ENCODE data around the gene NR2F6. TPM values are rescaled to one million over a fixed set of nuclear protein-coding genes. Genes with fewer than 3 reads are reported as not detected.

The NR2F6 gene
- total RNA-seq, 1 experiment from 2014 or later: 134 TPM

DNA sequence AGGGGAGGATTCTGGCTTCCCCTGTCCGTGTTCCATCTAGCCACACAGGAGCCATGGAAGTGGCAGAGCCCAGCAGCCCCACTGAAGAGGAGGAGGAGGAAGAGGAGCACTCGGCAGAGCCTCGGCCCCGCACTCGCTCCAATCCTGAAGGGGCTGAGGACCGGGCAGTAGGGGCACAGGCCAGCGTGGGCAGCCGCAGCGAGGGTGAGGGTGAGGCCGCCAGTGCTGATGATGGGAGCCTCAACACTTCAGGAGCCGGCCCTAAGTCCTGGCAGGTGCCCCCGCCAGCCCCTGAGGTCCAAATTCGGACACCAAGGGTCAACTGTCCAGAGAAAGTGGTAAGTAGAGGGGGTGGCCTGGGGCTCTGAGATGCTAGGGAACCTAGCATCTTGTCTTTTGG is 23.0 kb upstream of the NR2F6 start:
- no peak for DNase-seq
- no peak overlapping the region for H2BK12ac ChIP-seq (ENCODE audit: insufficient read length, low read depth, low read length)
- no peaks in the 10 kb centered on the region for H3K27me3 ChIP-seq (ENCODE audit: insufficient read depth, low read length)
- no peaks in the 10 kb centered on the region; a peak in 1 of 5 replicates for H3K9me3 Mint-ChIP-seq
- no peaks in the 10 kb centered on the region for H4K20me1 ChIP-seq (ENCODE audit: control insufficient read depth, insufficient read depth, insufficient read length)
- H2AFZ ChIP-seq (ENCODE audit: low read length): no peak overlapping the region
- TF ChIP-seq CTCF (conservative IDR thresholded peaks at IDR 0.05): no peak
- no peak overlapping the region for H3K56ac ChIP-seq (ENCODE audit: insufficient read length, low read depth, low read length)
- no peaks in the 10 kb centered on the region for H3K79me2 ChIP-seq (ENCODE audit: insufficient read depth, low read length)
- no peak overlapping the region for H3K9ac ChIP-seq (ENCODE audit: extremely low read depth, insufficient read length, low read length)
- WGBS (ENCODE audit: extremely low coverage, insufficient read length, low lambda C conversion rate): no CpG with 5 or more reads among the region's 13 CpGs
- no peak overlapping the region for H3K4me2 ChIP-seq (ENCODE audit: insufficient read depth, insufficient read length, low read length)
- H2BK5ac ChIP-seq (ENCODE audit: insufficient read length, low read length): no peak overlapping the region
- no peak overlapping the region for H3K23ac ChIP-seq (ENCODE audit: insufficient read length, low read depth, low read length)
- H2BK20ac ChIP-seq (ENCODE audit: low read depth, low read length, poor library complexity, severe bottlenecking): no peak overlapping the region
- no peak overlapping the region for H3K4ac ChIP-seq (ENCODE audit: low read depth, low read length)
- H3K4me1 ChIP-seq (ENCODE audit: insufficient read depth, low read length): peaks cover 4% of the 10 kb centered on the region; the same call in 1 of the 2 replicates
- no peak overlapping the region for H4K8ac ChIP-seq (replicated peaks; ENCODE audit: insufficient read length, low read depth, low read length)
- no peak overlapping the region for H2BK15ac ChIP-seq (ENCODE audit: low read depth, low read length)
- peaks cover 10% of the 10 kb centered on the region for H3K79me1 ChIP-seq (ENCODE audit: insufficient read depth, low read depth, low read length, poor library complexity, severe bottlenecking)
- H3K27ac ChIP-seq (ENCODE audit: insufficient read length, low read depth, low read length): no peak overlapping the region
- H2BK120ac ChIP-seq (ENCODE audit: low read depth, low read length, poor library complexity, severe bottlenecking): no peak overlapping the region
- H3K36me3 Mint-ChIP-seq (ENCODE audit: insufficient read depth in 1 of 3, low read depth in 3 of 3): peaks cover 11 to 33% (median 31%) of the 10 kb centered on the region in 3 experiments
- no peaks in the 10 kb centered on the region for H3K9me3 ChIP-seq (ENCODE audit: control insufficient read depth, low read depth, low read length)
- no peak overlapping the region for H2AK5ac ChIP-seq (ENCODE audit: insufficient read length, low read length)
- no peak overlapping the region for H3K18ac ChIP-seq (ENCODE audit: insufficient read length, low read depth, low read length)
- H3K27ac Mint-ChIP-seq: no peak overlapping the region
- no peak overlapping the region for H4K5ac ChIP-seq (ENCODE audit: insufficient read length, low read depth, low read length)
- H3K4me1 Mint-ChIP-seq: peaks cover 15 to 19% of the 10 kb centered on the region in 2 experiments
- no peak overlapping the region for H3K14ac ChIP-seq (ENCODE audit: insufficient read depth, low read length)
- H3T11ph ChIP-seq (ENCODE audit: low read length): no peak overlapping the region
- peak overlapping the region; percentile 94 to 96 for H3K4me3 Mint-ChIP-seq
- no peaks in the 10 kb centered on the region; the same call in 1 of the 2 replicates for H3K27me3 Mint-ChIP-seq (ENCODE audit: low read depth)
- no peak overlapping the region for H4K91ac ChIP-seq (ENCODE audit: insufficient read length, low read depth, low read length)
- peaks cover 5% of the 10 kb centered on the region for H3K23me2 ChIP-seq (ENCODE audit: insufficient read length, low read depth, low read length, poor library complexity, severe bottlenecking)

Measured in H9 (cell line).